ENCODE data around the gene E2F7. TPM values are rescaled to one million over a fixed set of nuclear protein-coding genes. Genes with fewer than 3 reads are reported as not detected.

E2F7 gene
- polyA plus RNA-seq, 1 of the 3 experiments (the other 2 are of a cell fraction), result 8.8 TPM

DNA sequence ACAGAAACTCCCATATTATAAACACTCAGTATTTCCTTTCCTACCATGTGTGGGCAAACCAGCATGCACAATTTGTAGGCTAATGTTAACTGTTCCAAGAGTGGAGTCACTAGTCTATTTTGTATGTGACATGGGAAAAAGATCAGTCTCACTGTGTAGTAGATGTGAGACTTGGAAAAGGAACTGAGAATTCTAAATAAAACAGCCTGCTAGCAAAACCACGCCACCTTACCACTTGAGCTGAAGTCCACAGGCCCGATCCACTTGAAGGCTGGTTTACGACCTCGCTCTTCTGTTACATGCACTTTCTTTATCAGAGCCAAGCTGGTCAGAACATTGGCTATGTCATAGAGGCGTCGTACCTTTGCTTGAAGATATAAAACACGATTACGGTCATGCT lies 22.5 kb downstream of the E2F7 start:
- CTCF ChIA-PET, result interaction anchor here (1.4 to 2.4 kb wide), 2 partner anchors 10 to 32 kb away, joined by 4 to 8 read pairs; no protein-coding TSS in a partner anchor
- Histone ChIP-seq H3K27ac (ENCODE audit: low read depth in 2 of 2, low read length in 1 of 2) (no peak overlapping the region), H3K9me2 (no peaks in the 10 kb centered on the region), H4K20me1 (ENCODE audit: insufficient read depth) (no peaks in the 10 kb centered on the region), H3K79me2 (ENCODE audit: insufficient read depth) (peaks cover 69% of the 10 kb centered on the region; the same call in 1 of the 2 replicates), H3K27me3 (ENCODE audit: insufficient read depth) (no peaks in the 10 kb centered on the region), H2AFZ (ENCODE audit: low read depth) (no peak overlapping the region), H3K9ac (no peak overlapping the region), H3K4me1 (ENCODE audit: control insufficient read depth in 1 of 2, insufficient read depth in 2 of 2, low read depth in 1 of 2, low read length in 1 of 2) (peaks cover 0 to 26% of the 10 kb centered on the region in 2 experiments; a peak in 2 of 4 replicates), H3K36me3 (replicated peaks in 1 of 2; ENCODE audit: control insufficient read depth in 1 of 2, insufficient read depth in 2 of 2, low read length in 1 of 2) (peaks cover 76 to 99% of the 10 kb centered on the region in 2 experiments), H3F3A (replicated peaks; ENCODE audit: insufficient read depth) (peaks cover 34% of the 10 kb centered on the region), H3K4me2 (no peak overlapping the region), H3K4me3 (ENCODE audit: low read depth in 2 of 2, low read length in 1 of 2) (no peak overlapping the region), H3K9me3 (peaks cover 12% of the 10 kb centered on the region; the same call in 1 of the 2 replicates)
- POLR2A ChIA-PET, result no interaction called here
- no peak for DNase-seq
- 96% methylated on average over 8 of the region's 8 CpGs for WGBS (ENCODE audit: low lambda C conversion rate)
- TF ChIP-seq YY1 (IDR thresholded peaks at IDR 0.05; ENCODE audit: low read depth), result no peak
- TF ChIP-seq FOSL2 (IDR thresholded peaks at IDR 0.05; ENCODE audit: borderline replicate concordance, low read depth), result no peak
- TF ChIP-seq EP300 (IDR thresholded peaks at IDR 0.05; ENCODE audit: borderline replicate concordance in 1 of 2, low read depth in 1 of 2, low read length in 1 of 2), result no peak
- no peak for TF ChIP-seq MEF2A (IDR thresholded peaks at IDR 0.05; ENCODE audit: borderline replicate concordance, low read depth)
- TF ChIP-seq, protein P1, sequence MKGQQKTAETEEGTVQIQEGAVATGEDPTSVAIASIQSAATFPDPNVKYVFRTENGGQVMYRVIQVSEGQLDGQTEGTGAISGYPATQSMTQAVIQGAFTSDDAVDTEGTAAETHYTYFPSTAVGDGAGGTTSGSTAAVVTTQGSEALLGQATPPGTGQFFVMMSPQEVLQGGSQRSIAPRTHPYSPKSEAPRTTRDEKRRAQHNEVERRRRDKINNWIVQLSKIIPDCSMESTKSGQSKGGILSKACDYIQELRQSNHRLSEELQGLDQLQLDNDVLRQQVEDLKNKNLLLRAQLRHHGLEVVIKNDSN (IDR thresholded peaks at IDR 0.05; ENCODE audit: borderline replicate concordance, low read depth), result no peak
- TF ChIP-seq JUND (IDR thresholded peaks at IDR 0.05), result no peak
- TF ChIP-seq GATA2 (CRISPR knock-in tag; IDR thresholded peaks at IDR 0.05), result no peak
- TF ChIP-seq TEAD4 (IDR thresholded peaks at IDR 0.05; ENCODE audit: borderline replicate concordance, insufficient read depth), result no peak
- TF ChIP-seq, protein P2, sequence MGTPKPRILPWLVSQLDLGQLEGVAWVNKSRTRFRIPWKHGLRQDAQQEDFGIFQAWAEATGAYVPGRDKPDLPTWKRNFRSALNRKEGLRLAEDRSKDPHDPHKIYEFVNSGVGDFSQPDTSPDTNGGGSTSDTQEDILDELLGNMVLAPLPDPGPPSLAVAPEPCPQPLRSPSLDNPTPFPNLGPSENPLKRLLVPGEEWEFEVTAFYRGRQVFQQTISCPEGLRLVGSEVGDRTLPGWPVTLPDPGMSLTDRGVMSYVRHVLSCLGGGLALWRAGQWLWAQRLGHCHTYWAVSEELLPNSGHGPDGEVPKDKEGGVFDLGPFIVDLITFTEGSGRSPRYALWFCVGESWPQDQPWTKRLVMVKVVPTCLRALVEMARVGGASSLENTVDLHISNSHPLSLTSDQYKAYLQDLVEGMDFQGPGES (IDR thresholded peaks at IDR 0.05; ENCODE audit: low read depth, low read length), result no peak
- TF ChIP-seq ELF1 (IDR thresholded peaks at IDR 0.05), result no peak

DNA sequence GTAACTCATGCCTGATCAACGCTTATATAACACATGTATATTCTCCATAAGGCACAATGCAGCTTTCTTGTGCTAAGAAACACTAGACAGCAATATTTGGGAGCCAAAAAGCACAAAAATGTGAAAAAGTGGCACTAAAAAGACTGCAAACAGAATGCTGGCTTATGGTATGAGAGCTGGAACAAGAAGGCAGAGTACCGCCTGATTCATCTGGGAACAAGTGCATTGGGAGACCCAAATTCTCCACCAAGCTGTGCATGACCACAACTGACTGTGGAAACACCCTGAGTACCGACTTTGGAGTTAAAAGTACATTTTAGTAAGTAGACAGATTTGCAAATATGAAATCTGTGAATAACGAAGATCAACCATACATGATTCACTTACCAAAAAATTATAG lies 25.1 kb downstream of the E2F7 start:
- Histone ChIP-seq H2AFZ (ENCODE audit: low read depth) (no peak overlapping the region), H3K36me3 (replicated peaks in 1 of 2; ENCODE audit: control insufficient read depth in 1 of 2, insufficient read depth in 2 of 2, low read length in 1 of 2) (peaks cover 60 to 97% of the 10 kb centered on the region in 2 experiments), H3K9me3 (peaks cover 12% of the 10 kb centered on the region; the same call in 1 of the 2 replicates), H3K27me3 (ENCODE audit: insufficient read depth) (no peaks in the 10 kb centered on the region), H3K9me2 (no peaks in the 10 kb centered on the region), H3K4me3 (ENCODE audit: low read depth in 2 of 2, low read length in 1 of 2) (no peak overlapping the region), H3K9ac (no peak overlapping the region), H3K4me1 (ENCODE audit: control insufficient read depth in 1 of 2, insufficient read depth in 2 of 2, low read depth in 1 of 2, low read length in 1 of 2) (peaks cover 0 to 15% of the 10 kb centered on the region in 2 experiments; a peak in 2 of 4 replicates), H3F3A (replicated peaks; ENCODE audit: insufficient read depth) (peaks cover 29% of the 10 kb centered on the region), H3K79me2 (ENCODE audit: insufficient read depth) (peaks cover 75% of the 10 kb centered on the region), H3K4me2 (no peak overlapping the region), H3K27ac (ENCODE audit: low read depth in 2 of 2, low read length in 1 of 2) (no peak overlapping the region), H4K20me1 (ENCODE audit: insufficient read depth) (no peaks in the 10 kb centered on the region)
- WGBS (ENCODE audit: low lambda C conversion rate), result 98% methylated on average over 4 of the region's 4 CpGs
- ChIA-PET POLR2A (no interaction called here), CTCF (interaction anchor here (0.9 to 2.1 kb wide), 3 partner anchors 9 to 35 kb away, joined by 3 to 8 read pairs (median 4); no protein-coding TSS in a partner anchor)
- DNase-seq, result no peak
- TF ChIP-seq SMC3 (IDR thresholded peaks at IDR 0.05; ENCODE audit: low read depth, low read length), result no peak
- TF ChIP-seq, protein P3, sequence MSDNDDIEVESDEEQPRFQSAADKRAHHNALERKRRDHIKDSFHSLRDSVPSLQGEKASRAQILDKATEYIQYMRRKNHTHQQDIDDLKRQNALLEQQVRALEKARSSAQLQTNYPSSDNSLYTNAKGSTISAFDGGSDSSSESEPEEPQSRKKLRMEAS (IDR thresholded peaks at IDR 0.05; ENCODE audit: low read depth), result no peak
- no peak for TF ChIP-seq MEF2A (IDR thresholded peaks at IDR 0.05; ENCODE audit: borderline replicate concordance, low read depth)
- TF ChIP-seq NFIC (IDR thresholded peaks at IDR 0.05; ENCODE audit: borderline replicate concordance), result no peak
- TF ChIP-seq POLR2AphosphoS5 (IDR thresholded peaks at IDR 0.05; ENCODE audit: low read depth, low read length), result no peak
- TF ChIP-seq RAD21 (IDR thresholded peaks at IDR 0.05; ENCODE audit: low read length), result no peak
- TF ChIP-seq FOXJ3 (CRISPR knock-in tag; IDR thresholded peaks at IDR 0.05), result no peak
- TF ChIP-seq, protein P4, sequence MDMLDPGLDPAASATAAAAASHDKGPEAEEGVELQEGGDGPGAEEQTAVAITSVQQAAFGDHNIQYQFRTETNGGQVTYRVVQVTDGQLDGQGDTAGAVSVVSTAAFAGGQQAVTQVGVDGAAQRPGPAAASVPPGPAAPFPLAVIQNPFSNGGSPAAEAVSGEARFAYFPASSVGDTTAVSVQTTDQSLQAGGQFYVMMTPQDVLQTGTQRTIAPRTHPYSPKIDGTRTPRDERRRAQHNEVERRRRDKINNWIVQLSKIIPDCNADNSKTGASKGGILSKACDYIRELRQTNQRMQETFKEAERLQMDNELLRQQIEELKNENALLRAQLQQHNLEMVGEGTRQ (IDR thresholded peaks at IDR 0.05; ENCODE audit: borderline replicate concordance, low read depth, low read length), result no peak
- no peak for TF ChIP-seq MXI1 (IDR thresholded peaks at IDR 0.05; ENCODE audit: low read depth, low read length)
- TF ChIP-seq TEAD4 (IDR thresholded peaks at IDR 0.05; ENCODE audit: borderline replicate concordance, insufficient read depth), result no peak
- no peak for TF ChIP-seq RXRA (IDR thresholded peaks at IDR 0.05; ENCODE audit: borderline replicate concordance, low read depth)
- TF ChIP-seq GABPA (IDR thresholded peaks at IDR 0.05; ENCODE audit: low read depth), result no peak
- TF ChIP-seq, protein P5, sequence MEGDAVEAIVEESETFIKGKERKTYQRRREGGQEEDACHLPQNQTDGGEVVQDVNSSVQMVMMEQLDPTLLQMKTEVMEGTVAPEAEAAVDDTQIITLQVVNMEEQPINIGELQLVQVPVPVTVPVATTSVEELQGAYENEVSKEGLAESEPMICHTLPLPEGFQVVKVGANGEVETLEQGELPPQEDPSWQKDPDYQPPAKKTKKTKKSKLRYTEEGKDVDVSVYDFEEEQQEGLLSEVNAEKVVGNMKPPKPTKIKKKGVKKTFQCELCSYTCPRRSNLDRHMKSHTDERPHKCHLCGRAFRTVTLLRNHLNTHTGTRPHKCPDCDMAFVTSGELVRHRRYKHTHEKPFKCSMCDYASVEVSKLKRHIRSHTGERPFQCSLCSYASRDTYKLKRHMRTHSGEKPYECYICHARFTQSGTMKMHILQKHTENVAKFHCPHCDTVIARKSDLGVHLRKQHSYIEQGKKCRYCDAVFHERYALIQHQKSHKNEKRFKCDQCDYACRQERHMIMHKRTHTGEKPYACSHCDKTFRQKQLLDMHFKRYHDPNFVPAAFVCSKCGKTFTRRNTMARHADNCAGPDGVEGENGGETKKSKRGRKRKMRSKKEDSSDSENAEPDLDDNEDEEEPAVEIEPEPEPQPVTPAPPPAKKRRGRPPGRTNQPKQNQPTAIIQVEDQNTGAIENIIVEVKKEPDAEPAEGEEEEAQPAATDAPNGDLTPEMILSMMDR (IDR thresholded peaks at IDR 0.05), result no peak
- TF ChIP-seq EP300 (IDR thresholded peaks at IDR 0.05; ENCODE audit: borderline replicate concordance in 1 of 2, low read depth in 1 of 2, low read length in 1 of 2), result no peak

Measured in SK-N-SH (cell line).